Left lung (tissue), 10 donors: ENCODE results near the gene MICALL2. TPM values are rescaled to one million over a fixed set of nuclear protein-coding genes. Genes with fewer than 3 reads are reported as not detected.
A peak's percentile ranks its signal among the peaks of the same experiment; 100 is the strongest.

ENCODE experiments used
- ATAC-seq: fragments of 200-7000 bp; cut with Tn5 transposase; one replicate; pipeline ENCODE4 v1.9.1; 2020; ENCODE audit warnings: moderate library complexity
- DNase-seq, 4 donors: peaks; one replicate each; pipeline ENCODE4 v3.0.0-alpha.2; 2013 to 2020
- H3K27ac ChIP-seq, 2 donors: fragments of 200-600 bp; sonication (generic) in 1 of 2; one replicate each; pipeline versions ENCODE4 v1.5.0 to v1.8.0; 2020 to 2021
- H3K27me3 ChIP-seq, 2 donors: fragments of 200-600 bp; sonication (generic) in 1 of 2; one replicate each; pipeline versions ENCODE4 v1.5.0 to v1.8.0; 2020 to 2021
- H3K36me3 ChIP-seq, 2 donors: fragments of 200-600 bp; sonication (generic) in 1 of 2; one replicate each; pipeline versions ENCODE4 v1.5.0 to v1.8.0; 2020 to 2021
- H3K4me1 ChIP-seq, 2 donors: fragments of 200-600 bp; one replicate each; pipeline ENCODE4 v1.8.0; 2021
- H3K4me3 ChIP-seq, 2 donors: fragments of 200-600 bp; sonication (generic) in 1 of 2; one replicate each; pipeline versions ENCODE4 v1.5.0 to v1.8.0; 2020 to 2021; ENCODE audit warnings: mild to moderate bottlenecking in 1 of 2
- H3K9me3 ChIP-seq, 2 donors: fragments of 200-600 bp; sonication (generic) in 1 of 2; one replicate each; pipeline versions ENCODE4 v1.5.0 to v1.8.0; 2020 to 2021
- CTCF ChIP-seq, 2 donors: fragments of 200-600 bp; sonication (generic) in 1 of 2; IDR thresholded peaks; one replicate each; pipeline versions ENCODE4 v1.5.0 to v1.8.0; 2021; ENCODE audit warnings: antibody characterized with exemption in 2 of 2
- intact Hi-C, 2 donors: fragments of 100-400 bp; cut with DNase I; formaldehyde crosslinking; loops; one replicate each; pipeline versions ENCODE4 v1.11.2 to v1.14.2; 2022
- polyA plus RNA-seq, 6 donors: library from polyadenylated mRNA; unstranded; fragments of 120-200 nt; gene quantifications; one replicate each; pipeline ENCODE4 v1.2.1, GENCODE V29; 2013; ENCODE audit not compliant: insufficient read length in 6 of 6
- total RNA-seq, 2 donors: library from RNA; stranded (reverse); fragmentation: NEBNext Ultra II Directional; extraction: Animal tissue kit (Norgen Biotek cat#: 25700); gene quantifications; one replicate each; pipeline ENCODE4 v1.2.1, GENCODE V29; 2021
- donor health status: DM: no; HTN: yes; CAD: no.
- donor health status: DM: no; HTN: no; CAD: no.

Gene MICALL2
- total and polyA plus RNA-seq, 8 donors, result 7.9 to 40.1 (median 14.8) TPM

- intact Hi-C loops, result loop anchor here in 1 of 2 donors (10.0 kb wide), 1 partner anchor 254 kb away; no protein-coding TSS in a partner anchor
- TF ChIP-seq CTCF (IDR thresholded peaks at IDR 0.05), result no peak
- Histone ChIP-seq H3K9me3 (no peaks in the 10 kb centered on the region), H3K27me3 (no peaks in the 10 kb centered on the region), H3K36me3 (peaks cover 0 to 98% of the 10 kb centered on the region in 2 donors), H3K27ac (no peak overlapping the region), H3K4me1 (peaks cover 0 to 8% of the 10 kb centered on the region in 2 donors), H3K4me3 (no peak overlapping the region)
- no peak for DNase-seq
- no peak for ATAC-seq
Observed at GRCh38 chr7:1478480-1478879, 19.2 kb upstream of the MICALL2 start.

GRCh38 chr7:1476859-1477258, 17.6 kb upstream of the MICALL2 start:
- ATAC-seq, result no peak
- Histone ChIP-seq H3K36me3 (peaks cover 0 to 98% of the 10 kb centered on the region in 2 donors), H3K27me3 (no peaks in the 10 kb centered on the region), H3K27ac (no peak overlapping the region), H3K4me3 (no peak overlapping the region), H3K9me3 (no peaks in the 10 kb centered on the region), H3K4me1 (peaks cover 0 to 8% of the 10 kb centered on the region in 2 donors)
- intact Hi-C loops, result loop anchor here in 1 of 2 donors (10.0 kb wide), 1 partner anchor 252 kb away; no protein-coding TSS in a partner anchor
- DNase-seq, result no peak
- no peak for TF ChIP-seq CTCF (IDR thresholded peaks at IDR 0.05)

GRCh38 chr7:1475991-1476390, 16.7 kb upstream of the MICALL2 start:
- no peak for TF ChIP-seq CTCF (IDR thresholded peaks at IDR 0.05)
- intact Hi-C loops, result loop anchor here in 1 of 2 donors (10.0 kb wide), 1 partner anchor 251 kb away; no protein-coding TSS in a partner anchor
- Histone ChIP-seq H3K27me3 (no peaks in the 10 kb centered on the region), H3K36me3 (peaks cover 0 to 98% of the 10 kb centered on the region in 2 donors), H3K27ac (no peak overlapping the region), H3K9me3 (no peaks in the 10 kb centered on the region), H3K4me3 (no peak overlapping the region), H3K4me1 (peaks cover 0 to 8% of the 10 kb centered on the region in 2 donors)
- DNase-seq, result no peak
- no peak for ATAC-seq

- peaks cover 0 to 98% of the 10 kb centered on the region in 2 donors for H3K36me3 ChIP-seq
- intact Hi-C loops, result loop anchor here in 1 of 2 donors (10.0 kb wide), 1 partner anchor 251 kb away; no protein-coding TSS in a partner anchor
Observed at GRCh38 chr7:1475393-1475792, 16.1 kb upstream of the MICALL2 start.

GRCh38 chr7:1474736-1475135, 15.5 kb upstream of the MICALL2 start:
- Histone ChIP-seq H3K4me1 (peaks cover 0 to 8% of the 10 kb centered on the region in 2 donors), H3K36me3 (peaks cover 0 to 98% of the 10 kb centered on the region in 2 donors), H3K27ac (no peak overlapping the region), H3K27me3 (no peaks in the 10 kb centered on the region), H3K4me3 (no peak overlapping the region), H3K9me3 (no peaks in the 10 kb centered on the region)
- intact Hi-C loops, result loop anchor here in 1 of 2 donors (10.0 kb wide), 1 partner anchor 250 kb away; no protein-coding TSS in a partner anchor
- DNase-seq, result peak in 1 of 4 donors; percentile 45
- ATAC-seq, result no peak
- TF ChIP-seq CTCF (IDR thresholded peaks at IDR 0.05), result no peak

More at GRCh38 chr7:1475393-1475792, 16.1 kb upstream of the MICALL2 start:
- ATAC-seq, result no peak
- Histone ChIP-seq H3K4me3 (no peak overlapping the region), H3K4me1 (peaks cover 0 to 8% of the 10 kb centered on the region in 2 donors), H3K9me3 (no peaks in the 10 kb centered on the region), H3K27me3 (no peaks in the 10 kb centered on the region), H3K27ac (no peak overlapping the region)
- no peak for DNase-seq
- TF ChIP-seq CTCF (IDR thresholded peaks at IDR 0.05), result no peak
